Measurements from ENCODE around the gene TAF4.

DNA sequence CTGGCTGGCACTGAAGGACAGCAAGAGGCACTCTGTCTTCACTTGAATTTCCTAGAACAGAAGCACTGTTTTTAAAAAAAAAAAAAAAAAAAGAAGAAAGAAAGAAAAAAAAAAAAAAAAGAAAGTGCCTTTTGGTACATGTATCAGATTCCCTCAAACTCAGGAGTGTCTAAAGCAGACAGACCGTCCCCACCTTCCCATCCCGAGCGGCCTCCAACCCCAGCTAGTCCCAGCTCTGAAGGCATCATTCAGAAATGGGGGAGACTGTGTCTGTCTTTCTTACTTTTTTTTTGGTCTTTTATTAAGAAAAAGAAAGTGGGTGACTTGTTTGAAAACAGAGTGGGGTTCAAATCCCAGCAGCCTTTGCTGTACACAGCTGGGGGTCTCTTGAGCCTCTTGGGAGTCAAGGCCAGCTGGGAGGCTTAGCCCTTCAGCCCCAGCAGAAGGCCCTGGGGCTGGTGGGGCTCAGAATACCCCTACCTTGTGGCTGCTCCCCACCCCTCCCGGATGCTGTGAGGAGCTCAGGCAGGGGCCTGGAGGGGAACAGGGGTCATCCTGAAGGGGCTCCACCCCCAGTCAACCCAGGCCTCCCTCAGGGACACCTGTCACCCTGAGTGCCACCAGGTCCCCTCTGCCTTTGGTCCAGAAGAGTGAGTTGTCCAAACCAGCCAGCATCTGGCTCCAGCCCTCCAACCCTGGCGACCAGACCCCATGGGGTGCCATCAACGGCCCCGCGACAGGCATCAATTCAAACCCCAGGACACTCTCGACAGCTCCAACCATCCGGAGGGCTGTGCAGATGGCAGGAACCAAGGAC is 128.3 kb downstream of the TAF4 start:
- TF ChIP-seq ETV6 (CRISPR knock-in tag; conservative IDR thresholded peaks at IDR 0.05) (no peak), ZNF468 (CRISPR knock-in tag; IDR thresholded peaks at IDR 0.05) (no peak), REXO4 (CRISPR knock-in tag; IDR thresholded peaks at IDR 0.05; ENCODE audit: borderline replicate concordance) (no peak), SMAD3 (CRISPR knock-in tag; IDR thresholded peaks at IDR 0.05) (no peak), TAF1 (CRISPR knock-in tag; IDR thresholded peaks at IDR 0.05) (no peak), EZH2 (conservative IDR thresholded peaks at IDR 0.05; ENCODE audit: low read depth, low read length) (no peak), ZNF558 (CRISPR knock-in tag; IDR thresholded peaks at IDR 0.05; ENCODE audit: borderline replicate concordance) (no peak), ZNF292 (CRISPR knock-in tag; IDR thresholded peaks at IDR 0.05; ENCODE audit: borderline replicate concordance, low read depth) (no peak), ZZZ3 (CRISPR knock-in tag; IDR thresholded peaks at IDR 0.05; ENCODE audit: borderline replicate concordance) (no peak)
- TF ChIP-seq, protein P1, sequence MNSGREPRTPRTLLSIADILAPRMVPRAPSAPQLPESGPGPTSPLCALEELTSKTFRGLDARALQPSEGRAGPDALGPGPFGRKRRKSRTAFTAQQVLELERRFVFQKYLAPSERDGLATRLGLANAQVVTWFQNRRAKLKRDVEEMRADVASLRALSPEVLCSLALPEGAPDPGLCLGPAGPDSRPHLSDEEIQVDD (CRISPR knock-in tag; IDR thresholded peaks at IDR 0.05; ENCODE audit: borderline replicate concordance), result no peak

Measured in HepG2 (cell line).